Measurements from ENCODE around the gene LRRN4.

LRRN4 gene

GRCh38 chr20:6053776-6054688 is at the start of gene LRRN4:
TSS of gene LRRN4 (minus strand) at chr20:6054060. CDS start at chr20:6052799, 1,261 bp downstream.
- no peak for DNase-seq (ENCODE audit: low spot score)

GRCh38 chr20:6103301-6103700 is 49.4 kb upstream of the LRRN4 start:
- DNase-seq (ENCODE audit: low spot score) = no peak

DNA sequence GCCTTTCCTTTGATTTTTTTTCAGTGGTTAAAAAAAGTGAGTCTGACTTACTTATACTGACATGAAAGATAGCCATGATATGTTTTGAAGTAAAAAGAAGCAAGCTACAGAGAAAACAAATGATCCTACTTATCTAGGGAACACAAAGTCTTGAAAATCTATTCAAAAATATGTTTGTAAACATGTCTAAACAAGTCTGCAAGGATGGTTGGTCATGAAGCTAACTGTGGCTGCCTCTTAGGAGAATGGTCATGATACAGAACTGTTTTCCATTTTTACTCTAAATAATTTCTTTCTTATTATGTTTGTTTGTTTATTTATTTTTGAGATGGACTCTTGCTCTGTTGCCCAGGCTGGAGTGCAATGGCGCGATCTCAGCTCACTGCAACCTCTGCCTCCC is 47.5 kb upstream of the LRRN4 start:
- DNase-seq (ENCODE audit: low spot score) = no peak

DNA sequence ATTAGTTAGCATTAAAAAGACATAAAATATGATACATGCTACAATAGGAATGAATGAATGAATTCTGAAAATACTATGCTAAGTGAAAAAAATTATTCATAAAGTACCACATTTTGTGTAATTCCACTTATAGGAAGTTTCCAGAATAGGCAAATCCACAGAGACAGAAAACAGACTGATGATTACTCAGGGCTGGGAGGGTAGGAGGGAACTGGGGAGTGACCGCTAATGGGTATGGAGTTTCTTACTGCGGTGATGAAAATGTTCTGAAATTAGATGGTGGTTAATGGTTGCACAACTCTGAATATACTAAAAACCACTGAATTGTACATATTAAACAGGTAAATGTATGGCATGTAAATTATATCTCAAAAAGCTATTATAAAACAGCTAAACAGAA is 46.4 kb upstream of the LRRN4 start:
- DNase-seq (ENCODE audit: low spot score) = no peak

DNA sequence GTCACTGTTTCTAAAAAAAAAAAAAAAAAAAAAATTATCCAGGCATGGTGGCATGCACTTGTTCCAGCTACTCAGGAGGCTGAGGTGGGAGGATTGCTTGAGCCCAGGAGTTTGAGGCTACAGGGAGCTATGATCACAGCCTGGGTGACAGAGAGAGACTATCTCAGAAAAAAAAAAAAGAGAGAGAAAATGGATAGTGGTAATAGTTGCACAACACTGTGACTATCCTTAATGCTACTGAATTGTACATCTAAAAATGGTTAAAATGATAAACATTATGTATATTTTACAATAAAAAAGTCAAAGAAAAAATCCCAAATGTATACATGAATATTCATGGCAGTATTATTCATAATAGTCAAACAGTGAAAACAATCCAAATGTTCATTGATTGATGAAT is 46.0 kb upstream of the LRRN4 start:
- no peak for DNase-seq (ENCODE audit: low spot score)

GRCh38 chr20:6095409-6095808 is 41.5 kb upstream of the LRRN4 start:
- DNase-seq (ENCODE audit: low spot score) = no peak

DNA sequence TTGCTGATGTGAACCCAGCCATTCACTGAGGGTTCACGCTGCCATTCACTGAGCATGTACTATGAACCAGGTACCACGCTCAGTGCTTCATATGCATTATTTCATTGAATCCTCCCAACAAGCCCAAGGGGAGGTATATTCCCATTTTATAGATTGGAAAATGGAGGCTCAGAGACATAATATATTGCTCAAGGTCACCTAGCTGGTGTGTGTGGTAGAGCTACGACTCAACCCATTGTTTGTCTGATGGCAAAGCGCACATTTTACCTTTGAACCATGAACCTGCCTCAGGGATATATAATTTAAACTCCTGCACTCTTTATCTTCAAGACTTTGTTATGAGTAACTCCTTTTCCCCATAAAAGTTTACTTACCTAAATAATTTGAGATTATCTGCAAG is 40.7 kb upstream of the LRRN4 start:
- DNase-seq (ENCODE audit: low spot score) = no peak

DNA sequence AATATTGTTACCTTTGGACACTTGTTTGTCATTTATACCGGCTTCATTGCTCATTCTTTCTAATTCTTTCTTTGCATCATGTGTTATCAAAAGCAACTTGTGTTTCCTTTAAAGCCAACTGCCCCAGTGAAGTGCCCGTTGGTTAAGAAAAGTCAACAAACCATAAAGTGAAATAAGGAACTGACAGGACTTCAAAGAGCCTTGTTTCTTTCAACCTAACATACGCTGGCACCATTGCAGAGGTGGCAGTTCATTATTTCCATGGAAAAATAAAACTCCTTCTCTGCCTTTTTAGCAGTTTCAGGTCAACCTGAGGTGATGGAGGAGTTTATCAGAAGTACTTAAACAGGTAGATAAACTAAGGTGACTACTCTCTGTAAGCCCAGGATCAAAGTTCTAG is 40.2 kb upstream of the LRRN4 start:
- DNase-seq (ENCODE audit: low spot score) = no peak

DNA sequence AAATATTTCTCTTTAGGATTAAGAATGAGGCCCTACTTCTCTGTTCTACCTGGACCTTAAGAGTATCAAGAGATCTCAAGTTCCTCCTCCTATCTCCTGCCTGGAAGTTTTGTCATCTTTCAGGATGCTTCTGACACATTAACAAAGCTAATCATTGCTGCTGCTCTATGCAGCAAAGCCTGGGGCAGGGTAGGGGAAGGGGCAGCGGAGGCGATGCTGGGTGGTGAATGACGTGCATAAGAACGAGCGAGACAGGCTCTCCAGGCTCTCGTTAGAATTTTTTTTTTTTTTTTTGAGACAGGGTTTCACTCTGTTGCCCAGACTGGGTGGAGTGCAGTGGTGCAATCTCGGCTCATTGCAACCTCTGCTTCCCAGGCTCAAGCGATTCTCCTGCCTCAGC is 37.8 kb upstream of the LRRN4 start:
- DNase-seq (ENCODE audit: low spot score) = no peak

GRCh38 chr20:6086868-6087267 is 33.0 kb upstream of the LRRN4 start:
- no peak for DNase-seq (ENCODE audit: low spot score)

GRCh38 chr20:6083926-6084325 is 30.1 kb upstream of the LRRN4 start:
- DNase-seq (ENCODE audit: low spot score) = no peak

GRCh38 chr20:6081236-6081635 is 27.4 kb upstream of the LRRN4 start:
- no peak for DNase-seq (ENCODE audit: low spot score)

DNA sequence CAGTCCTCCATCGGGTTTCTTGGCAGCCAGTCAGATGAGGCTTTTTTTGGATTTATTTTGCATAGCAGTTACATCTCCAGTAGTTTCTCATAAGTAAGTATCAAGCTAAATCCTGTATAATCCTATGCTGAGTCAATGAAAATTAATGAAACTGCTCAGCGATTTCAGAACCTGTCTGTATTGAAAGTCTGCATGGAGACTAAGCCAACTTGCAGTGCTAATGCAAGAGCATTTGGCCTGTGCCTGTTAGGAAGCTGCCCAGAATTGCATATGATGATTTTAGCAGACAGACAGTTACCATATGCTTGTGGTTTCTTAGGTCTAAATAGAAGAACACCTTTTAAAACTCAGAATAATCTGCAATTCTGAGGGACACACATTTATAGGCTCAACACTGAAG is 25.2 kb upstream of the LRRN4 start:
- DNase-seq (ENCODE audit: low spot score) = no peak

- DNase-seq (ENCODE audit: low spot score) = no peak
Observed at GRCh38 chr20:6075428-6076219, 21.8 kb upstream of the LRRN4 start.

- no peak for DNase-seq (ENCODE audit: low spot score)
Observed at GRCh38 chr20:6074784-6075183, 20.9 kb upstream of the LRRN4 start.

DNA sequence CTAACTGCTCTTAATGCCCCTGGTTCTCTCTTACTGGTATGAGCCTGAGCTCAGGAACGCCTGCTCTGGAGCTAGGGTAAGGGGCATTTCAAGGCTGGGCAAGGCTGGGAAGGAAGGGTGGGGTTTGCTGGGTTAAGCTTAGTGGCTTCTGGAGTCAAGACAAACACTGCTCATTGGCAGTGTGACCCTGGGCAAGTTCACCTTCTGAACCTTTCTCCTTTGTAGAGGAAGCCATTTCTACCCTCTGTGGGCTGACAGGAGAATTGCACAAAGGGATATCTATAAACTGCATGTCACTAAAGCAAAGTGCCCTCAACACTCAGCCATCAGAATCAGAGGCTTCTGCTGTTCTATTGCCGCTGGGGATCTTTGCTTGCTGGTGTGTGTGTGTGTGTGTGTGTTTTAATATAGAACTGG is 20.3 kb upstream of the LRRN4 start:
- DNase-seq (ENCODE audit: low spot score) = no peak

DNA sequence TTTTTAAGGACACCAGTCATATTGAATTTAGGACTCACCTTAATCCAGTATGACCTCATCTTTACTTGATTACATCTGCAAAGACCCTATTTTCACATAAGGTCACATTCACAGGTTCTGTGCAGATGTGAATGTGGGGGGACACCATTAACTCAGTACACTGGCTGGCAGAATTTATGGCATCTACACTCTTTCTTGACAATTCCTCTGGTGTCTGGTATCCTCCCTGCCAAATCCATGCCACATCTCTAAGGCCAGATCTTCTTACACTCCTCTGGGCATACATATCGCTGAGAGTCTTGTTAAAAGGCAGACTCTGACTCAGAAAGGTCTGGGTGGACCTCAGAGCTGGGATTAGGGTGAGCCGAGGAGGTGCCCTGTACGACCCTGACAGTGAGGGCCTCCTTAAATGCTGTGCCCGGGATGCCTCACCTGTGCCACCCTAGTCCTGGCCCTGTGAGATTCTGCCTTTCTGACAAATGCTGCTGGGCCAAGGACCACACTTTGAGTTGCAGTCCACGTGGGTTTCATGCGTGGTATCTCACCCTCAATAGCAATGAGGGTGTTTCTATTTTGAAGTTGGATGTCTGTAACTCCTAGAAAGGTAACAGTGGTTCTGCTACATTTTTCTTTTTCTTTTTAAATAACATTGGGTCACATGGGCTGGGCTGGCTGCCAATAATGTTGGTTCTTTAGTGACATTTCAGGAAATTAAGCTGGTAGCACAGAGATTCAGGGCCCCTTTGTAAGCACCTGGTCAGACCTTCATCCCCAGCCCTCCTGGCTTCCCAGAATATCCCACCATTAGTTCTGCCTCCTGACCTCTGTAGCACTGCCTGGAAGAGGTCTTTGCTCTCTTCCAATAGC is 17.2 kb upstream of the LRRN4 start:
- DNase-seq (ENCODE audit: low spot score) = no peak

- DNase-seq (ENCODE audit: low spot score) = no peak
Observed at GRCh38 chr20:6069669-6070068, 15.8 kb upstream of the LRRN4 start.

DNA sequence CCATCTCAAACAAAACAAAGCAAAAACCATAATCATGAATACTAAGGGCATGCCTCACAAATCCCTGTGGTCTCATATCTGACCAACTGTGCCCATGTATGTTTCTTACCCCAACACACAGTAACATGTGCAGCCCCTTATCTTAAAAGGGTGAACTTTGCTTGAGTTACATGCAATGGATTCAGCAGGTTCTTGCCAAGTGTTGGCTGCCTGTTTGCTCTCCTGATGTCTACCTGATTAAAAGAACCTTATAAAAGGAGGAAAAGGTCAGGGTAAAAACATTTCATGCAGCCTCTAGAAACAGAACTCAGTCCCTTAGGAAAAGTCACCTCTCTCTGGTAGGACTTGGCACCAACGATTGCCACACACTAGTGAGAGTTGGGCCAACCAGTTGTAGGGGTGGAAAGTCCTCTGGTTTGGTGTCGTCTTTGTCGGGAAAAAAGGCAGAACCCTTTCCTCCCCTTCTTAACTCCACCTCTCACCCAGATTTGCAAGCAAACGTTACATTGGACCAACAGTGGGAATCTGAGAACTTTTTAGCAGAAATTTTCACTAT is 14.0 kb upstream of the LRRN4 start:
- DNase-seq (ENCODE audit: low spot score) = no peak

DNA sequence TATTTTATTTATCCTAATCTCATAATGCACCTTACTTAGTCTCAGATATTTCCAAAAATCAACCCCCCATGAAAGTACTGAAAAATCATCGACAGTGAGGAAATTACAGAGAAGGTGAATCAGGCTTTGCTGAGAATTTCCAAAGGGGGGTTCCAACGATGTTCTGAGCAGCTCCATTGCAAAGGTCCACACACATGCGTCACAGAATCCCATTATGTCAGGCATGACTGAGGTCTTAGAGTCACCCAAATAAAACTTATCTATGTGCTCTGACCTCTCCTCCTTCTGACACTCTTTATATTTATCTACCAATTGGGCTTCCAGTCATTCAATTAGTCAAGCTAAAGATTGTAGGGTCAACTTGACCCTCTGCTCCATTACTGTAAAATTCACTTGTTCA is 12.7 kb upstream of the LRRN4 start:
- DNase-seq (ENCODE audit: low spot score) = no peak

- no peak for DNase-seq (ENCODE audit: low spot score)
Observed at GRCh38 chr20:6061544-6061943, 7.7 kb upstream of the LRRN4 start.

GRCh38 chr20:6060213-6060612 is 6.4 kb upstream of the LRRN4 start:
- no peak for DNase-seq (ENCODE audit: low spot score)

Measured in putamen (tissue), 1 donor.